IPS DF 4.7 (cell line): Measurements from ENCODE around the gene RBMS2.
"Not testable (repeated sequence)": the region's sequence is repeated elsewhere in the genome, so short reads cannot be mapped to it uniquely, and the experiment has no call there.

Source experiments
- DNase-seq: peaks from one replicate; pipeline ENCODE4 v3.0.0-alpha.2; 2013; ENCODE audit warnings: low spot score; ENCODE audit errors: extremely low read depth

The RBMS2 gene

DNA sequence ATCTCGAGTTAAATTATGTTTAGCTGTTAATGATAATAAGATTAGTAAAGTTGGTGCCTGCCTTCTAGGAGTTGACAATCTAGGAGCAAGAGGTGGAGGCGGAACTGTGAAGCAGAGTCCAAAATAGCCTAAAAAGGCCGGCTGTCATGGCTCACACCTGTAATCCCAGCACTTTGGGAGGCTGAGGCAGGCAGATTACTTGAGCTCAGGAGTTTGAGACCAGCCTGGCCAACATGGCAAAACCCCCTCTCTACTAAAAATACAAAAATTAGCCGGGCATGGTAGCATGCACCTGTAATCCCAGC, 7.7 kb upstream of the RBMS2 start:
- not testable (repeated sequence) for DNase-seq

DNA sequence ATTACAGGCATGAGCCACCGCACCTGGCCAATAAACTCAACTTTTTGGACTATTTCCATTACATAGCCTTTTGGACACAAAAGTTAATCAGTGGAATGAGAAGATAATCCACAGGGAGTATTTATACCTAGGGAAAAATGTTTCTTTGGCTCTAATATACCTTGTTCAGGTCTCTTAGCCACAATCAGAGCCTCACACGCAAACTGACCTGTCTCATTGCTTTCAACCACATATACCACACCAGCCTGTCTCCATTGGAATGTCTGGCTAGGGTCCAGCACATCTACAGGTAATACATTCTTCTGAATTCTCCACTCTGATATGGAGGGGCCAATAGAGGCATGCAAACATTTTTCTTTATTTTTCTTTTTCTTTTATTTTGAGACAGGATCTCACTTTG, 3.8 kb upstream of the RBMS2 start:
- DNase-seq = no peak

DNA sequence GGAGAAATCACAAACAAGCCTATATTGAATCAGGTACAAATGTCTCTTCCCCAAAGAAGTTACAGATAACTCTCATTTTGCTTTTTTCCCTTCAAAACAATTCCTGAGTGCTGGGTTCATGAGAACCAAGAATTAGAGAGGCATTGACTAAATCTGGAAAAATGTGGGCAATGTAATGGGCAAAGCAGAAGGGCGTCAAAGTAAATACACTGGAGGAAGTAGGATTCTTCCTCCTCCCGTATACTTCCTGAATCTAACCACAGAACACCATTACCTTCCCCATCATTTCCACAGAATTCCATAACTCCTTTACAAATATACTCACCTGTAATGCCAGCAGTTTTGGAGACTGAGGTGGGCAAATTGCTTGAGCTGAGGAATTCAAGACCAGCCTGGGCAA, 3.0 kb upstream of the RBMS2 start:
- no peak for DNase-seq

DNA sequence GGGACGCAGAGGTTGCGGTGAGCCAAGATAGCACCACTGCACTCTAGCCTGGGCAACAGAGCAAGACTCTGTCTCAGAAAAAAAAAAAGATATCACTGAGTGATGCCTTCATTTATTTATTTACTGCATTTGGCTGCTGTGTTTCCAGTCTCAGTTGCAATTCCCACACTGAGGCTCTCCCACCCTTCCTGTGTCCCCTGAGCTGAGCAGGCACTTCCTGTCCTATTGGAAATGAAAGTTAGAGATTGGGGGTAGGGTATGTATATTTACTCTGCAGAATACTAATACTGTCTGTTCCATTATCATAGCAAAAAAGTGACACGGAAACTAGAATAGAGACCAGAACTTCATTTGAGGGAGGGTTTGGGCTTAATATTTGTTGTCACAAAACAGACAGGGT, 1.6 kb upstream of the RBMS2 start:
- DNase-seq = no peak

DNA sequence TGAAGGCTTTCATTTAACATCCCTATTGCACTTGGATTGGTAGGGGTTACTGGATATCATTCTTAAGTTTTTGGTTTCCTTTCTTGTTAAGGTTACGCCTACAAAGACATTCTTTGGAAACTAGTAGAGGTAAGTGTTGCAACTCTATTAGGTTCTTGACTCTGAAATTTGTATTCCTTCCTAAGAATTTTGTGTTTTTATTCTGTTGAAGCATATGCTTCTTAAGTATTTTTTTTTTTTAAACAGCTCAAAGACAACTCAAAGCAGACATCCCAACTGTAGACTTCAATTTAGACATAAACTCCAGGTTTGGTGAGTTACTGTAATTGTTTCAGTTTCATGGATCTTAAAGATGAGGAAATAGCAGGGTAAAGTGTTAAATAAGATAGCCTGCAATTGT, 1.1 kb upstream of the RBMS2 start:
- no peak for DNase-seq

DNA sequence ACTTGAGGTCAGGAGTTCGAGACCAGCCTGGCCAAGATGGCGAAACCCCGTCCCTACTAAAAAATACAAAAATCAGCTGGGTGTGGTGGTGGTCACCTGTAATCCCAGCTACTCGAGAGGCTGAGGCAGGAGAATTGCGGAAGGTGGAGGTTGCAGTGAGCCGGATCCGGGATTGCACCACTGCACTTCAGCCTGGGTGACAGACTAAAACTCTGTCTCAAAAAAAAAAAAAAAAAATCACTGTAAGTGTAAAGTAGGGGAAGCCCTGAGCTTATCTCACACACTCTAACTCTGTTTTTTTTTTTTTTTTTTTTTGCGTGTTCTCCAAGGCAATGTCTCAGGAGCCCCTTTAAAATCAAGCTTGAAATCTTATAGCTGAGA, 421 bp upstream of the RBMS2 start:
- DNase-seq = no peak

DNA sequence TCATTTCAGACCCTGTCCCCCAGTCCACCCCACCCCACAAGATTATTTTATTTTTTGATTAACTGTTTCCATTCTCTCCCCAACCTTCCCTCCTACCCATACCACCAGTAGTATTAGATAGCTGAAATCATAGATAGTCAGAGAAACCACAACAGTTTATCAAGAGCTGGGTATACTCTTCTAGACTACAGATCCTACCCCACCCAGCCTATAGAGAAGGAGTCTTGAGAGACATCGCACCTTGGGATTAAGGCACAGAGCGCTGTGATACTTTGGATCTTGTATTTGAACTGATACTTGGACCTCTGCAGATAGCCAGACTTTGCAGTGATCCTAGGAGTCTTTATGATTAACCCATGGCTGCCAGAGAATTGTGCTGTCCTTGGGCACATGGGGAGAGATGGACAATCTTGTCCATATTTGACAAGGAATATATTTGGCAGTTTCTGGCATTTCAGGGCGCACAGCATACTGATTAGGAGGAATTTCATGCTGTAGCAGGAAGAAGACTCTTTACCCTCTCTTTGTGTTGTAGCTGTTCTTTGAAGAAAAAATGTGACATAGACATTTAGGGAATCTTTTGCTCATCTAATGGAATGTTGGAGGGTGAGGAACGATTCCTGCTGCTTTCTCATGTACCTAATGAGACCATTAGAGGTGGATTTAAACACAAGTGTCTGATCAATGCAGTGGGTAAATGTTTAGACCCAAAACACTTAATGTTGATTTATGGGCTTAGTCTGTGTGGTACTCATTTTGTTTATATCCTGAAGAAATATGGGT, 982 bp downstream of the RBMS2 start:
- DNase-seq = no peak

DNA sequence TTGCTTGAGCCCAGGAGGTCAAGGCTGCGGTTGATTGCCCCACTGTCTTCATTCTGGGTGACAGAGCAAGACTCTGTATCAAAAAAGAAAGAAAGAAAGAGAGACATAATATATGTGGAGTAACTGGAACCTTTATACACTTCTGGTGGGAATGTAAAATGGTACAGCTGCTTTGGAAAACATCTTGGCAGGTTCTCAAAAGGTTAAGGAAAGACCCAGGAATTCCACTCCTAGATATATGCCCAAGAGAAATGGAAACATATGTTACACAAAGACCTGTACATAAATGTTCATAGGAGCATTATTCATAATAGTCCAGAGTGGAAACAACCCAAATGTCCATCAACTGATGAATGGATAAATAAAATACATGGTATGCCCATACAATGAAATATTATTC, 7.2 kb downstream of the RBMS2 start:
- DNase-seq = no peak

DNA sequence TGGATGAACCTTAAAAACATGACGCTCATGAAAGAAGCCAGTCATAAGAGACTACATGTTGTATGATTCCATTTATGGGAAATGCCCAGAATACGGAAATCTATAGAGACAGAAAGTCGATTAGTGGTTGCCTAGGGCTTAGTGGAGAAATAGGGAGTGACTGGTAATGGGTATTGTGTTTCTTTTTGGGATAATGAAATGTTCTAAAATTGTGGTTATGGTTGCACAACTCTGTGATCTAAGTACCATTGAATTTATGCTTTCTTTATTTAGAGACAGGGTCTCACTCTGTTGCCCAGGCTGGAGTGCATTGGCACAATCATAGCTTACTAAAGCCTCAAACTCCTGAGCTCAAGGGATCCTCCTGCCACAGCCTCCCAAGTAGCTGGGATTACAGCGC, 8.0 kb downstream of the RBMS2 start:
- DNase-seq = no peak

DNA sequence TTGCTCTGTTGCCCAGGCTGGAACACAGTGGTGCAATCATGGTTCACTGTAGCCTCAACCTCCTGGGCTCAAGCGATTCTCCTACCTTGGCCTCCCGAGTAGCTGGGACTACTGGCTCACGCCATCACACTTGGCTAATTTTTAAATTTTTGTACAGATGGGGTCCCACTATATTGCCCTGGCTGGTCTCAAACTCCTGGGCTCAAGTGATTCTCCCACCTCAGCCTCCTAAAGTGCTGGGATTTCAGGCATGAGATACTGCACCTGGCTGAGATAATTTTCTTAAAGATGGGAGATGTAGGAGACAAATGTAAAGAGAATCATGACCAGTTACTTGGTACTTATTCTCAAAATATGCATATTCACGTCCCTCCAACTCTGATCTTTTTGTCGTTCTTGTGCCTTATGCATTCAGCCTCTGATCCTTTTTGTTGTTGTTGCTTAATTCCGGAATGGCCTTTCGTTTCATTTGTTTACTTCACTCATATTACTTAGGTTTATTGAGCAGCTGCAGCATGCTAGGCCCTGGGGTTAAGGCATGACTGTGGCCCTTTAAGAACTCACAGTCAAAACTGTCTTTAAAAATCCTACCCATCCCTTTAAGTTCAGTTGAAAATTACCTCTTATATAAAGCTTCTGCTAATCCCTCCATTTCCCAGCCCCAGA, 8.9 kb downstream of the RBMS2 start:
- DNase-seq = no peak

DNA sequence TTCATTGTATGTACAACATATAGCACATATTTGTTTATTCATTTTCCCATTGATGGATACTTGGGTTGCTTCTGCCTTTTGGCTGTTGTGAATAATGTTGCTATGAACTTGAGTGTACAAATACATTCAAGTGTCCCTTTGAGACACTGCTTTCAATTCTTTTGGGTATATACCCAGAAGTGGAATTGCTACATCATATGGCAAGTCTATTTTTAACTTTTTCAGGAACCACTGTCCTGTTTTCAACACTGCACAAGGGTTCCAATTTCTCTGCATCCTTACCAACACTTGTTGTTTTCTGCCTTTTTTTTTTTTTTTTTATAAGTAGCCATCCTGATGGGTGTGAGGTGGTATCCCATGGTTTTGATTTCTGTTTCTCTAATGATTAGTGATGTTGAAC, 15.9 kb downstream of the RBMS2 start:
- DNase-seq = no peak

DNA sequence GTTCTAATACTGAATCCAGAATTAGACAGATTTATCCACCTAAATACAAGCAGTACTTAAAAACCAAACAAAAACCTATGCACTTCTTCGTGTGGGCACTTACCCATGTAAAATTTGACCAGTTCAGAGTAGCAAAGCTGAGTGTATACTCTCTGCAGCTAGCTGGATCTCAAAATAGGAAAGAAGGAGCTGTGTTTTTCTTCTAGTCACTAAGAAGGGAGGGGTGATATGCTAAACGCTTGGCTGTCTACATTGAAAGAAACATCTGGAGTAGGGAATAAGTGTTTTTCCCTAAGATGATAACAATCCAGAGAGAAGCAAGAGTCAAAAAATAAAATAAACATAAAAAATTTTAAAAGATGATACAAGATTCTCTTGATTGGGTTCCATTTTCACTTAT, 20.0 kb downstream of the RBMS2 start:
- no peak for DNase-seq

DNA sequence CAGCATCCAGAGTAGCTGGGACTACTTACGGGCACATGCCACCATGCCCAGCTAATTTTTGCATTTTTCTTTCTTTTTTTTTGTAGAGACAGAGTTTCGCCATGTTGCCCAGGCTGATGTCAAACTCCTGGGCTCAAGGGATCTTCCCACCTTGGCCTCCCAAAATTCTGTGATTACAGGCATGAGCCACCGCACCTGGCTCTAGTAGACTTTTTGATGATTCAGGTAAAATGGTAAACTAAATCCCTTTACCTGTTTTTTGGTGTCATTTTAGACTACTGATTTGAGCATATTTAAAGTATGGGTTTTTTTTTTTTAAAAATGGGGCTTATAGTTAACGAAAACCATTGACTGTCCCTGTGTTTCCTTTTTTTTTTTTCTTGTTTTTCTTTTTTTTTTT, 20.5 kb downstream of the RBMS2 start:
- no peak for DNase-seq

DNA sequence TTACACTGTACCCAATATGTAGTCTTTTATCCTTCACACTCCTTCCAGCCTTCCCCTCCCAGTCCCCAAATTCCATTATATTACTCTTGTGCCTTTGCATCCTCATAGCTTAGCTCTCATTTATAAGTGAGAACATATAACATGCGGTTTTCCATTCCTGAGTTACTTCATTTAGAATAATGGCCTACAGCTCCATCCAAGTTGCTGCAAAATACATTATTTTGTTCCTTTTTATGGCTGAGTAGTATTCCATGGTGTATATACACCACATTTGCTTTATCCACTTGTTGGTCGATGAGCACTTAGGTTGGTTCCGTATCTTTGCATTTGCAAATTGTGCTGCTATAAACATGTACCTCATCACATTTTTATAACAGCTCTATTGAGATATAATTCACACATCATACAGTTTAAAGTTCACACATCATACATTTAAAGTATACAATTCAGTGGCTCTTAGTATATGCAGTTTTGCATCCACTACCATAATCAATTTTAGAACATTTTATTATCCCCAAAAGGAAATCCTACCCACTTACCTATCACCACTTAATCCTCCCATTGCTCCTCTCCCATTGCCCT, 23.5 kb downstream of the RBMS2 start:
- no peak for DNase-seq

DNA sequence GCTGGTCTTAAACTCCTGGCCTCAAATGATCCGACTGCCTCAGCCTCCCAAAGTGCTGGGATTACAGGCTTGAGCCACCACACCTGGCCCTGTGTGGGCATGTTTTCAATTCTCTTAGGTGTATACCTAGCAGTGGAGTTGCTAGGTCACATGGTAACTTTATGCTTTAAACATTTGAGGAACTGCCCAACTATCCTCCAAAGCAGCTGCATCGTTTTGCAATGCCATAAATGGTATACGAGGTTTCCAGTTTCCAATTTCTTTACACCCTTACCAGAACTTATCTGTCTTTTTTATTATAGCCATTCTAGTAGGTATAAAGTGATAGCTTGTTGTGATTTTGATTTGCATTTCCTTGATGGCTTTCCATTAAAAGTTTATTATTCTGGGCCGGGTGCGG, 25.1 kb downstream of the RBMS2 start:
- DNase-seq = no peak

DNA sequence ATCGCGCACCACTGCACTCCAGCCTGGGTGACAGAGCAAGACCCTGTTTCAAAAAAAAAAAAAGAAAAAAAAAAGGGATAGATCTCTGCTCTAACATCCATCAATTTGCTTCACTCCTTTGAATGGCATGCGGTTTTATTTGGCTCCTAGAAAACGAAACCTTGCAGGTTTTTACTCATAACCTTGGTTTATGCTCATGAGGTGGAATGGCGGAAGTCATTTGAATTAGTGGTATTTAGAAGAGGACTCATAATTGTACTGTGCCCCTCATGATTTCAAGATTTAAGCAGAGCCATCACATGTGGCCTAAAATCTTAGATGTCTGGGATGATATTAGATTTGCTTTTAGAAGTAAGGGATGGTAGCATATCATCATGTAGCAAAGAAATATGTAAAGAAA, 29.4 kb downstream of the RBMS2 start:
- no peak for DNase-seq

DNA sequence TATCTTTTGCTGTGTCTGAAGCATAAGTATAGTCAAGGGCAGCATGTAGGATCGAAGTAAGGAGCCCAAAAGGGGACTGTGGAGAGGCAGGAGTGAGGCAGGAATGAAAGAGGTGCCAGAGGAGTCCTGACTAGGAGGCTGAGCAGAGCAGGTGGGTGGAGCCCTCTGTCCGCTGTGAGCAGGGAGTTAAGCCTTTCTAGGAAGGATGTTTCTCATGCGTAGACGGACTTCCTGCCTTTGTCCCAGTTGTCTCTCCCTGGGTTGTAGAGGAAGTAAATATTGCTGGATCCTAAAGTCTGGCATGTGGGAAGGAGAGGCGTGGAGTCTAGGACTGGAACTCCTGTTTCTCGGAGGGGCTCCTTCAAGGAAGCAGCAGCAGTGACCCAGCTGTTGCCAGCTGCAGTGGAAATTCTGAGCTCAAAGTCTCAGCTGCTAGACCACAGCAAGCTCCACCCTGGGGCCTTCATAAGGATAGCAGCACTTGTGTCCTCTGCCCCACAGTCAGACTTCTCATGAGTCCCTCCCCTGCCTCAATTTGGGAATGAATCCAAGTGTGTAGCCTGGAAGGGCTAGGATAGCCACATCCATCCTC, 44.0 kb downstream of the RBMS2 start:
- DNase-seq = no peak

DNA sequence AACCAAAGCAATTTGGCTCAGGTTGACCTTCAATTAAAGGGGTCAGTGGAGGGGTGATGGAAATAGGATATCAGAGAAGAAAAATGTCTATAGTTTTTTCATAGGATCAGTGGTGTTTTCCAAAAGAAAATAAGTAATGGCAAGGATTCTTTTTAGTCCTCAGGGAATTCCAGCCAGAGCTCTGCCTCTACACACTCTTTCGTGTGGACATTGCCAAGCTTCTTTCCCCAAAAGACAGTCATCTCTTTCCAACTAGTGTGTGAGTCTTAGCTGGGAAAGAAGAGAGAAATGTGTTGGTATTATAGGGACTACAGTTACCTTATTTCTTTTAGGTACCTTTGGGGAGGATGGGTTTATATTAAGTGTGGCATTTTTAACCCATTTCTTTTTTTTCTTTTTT, 46.5 kb downstream of the RBMS2 start:
- DNase-seq = no peak

DNA sequence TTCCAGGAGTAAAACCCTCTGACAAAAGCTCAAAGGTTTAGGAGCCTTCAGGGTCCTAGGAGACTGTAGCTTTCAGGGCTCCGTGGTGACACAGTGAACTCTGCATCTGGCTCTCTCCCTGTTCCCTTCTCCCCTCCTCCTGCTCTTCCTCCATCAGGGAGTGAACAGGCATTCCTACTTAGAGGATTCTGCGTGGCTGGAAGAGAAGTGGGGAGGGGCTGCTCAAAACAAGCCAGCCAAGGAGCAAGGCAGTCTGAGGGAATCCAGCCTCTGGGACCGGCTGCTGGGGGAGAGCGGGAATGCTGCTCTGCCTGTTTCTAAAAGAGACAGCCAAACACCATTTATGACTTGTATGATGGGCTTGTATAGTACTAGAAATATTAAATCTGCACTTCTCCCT, 49.5 kb downstream of the RBMS2 start:
- no peak for DNase-seq

DNA sequence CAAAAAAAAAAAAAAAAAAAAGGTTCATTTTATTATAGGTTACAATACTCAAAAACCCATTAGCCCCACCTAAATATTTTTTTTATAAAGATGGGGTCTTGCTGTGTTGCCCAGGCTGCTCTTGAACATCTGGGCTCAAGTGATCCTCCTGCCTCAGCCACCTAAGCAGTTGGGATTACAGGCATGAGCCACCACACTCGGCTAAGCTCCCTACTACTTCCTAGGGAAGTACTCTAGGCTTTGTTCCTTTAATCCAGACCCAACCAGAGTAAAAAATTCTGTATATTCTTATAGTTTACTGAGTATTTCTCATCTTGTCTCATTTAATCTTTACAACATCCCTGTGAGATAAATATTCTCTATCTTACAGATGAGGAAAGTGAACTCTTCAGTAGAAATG, 50.7 kb downstream of the RBMS2 start:
- DNase-seq = no peak

DNA sequence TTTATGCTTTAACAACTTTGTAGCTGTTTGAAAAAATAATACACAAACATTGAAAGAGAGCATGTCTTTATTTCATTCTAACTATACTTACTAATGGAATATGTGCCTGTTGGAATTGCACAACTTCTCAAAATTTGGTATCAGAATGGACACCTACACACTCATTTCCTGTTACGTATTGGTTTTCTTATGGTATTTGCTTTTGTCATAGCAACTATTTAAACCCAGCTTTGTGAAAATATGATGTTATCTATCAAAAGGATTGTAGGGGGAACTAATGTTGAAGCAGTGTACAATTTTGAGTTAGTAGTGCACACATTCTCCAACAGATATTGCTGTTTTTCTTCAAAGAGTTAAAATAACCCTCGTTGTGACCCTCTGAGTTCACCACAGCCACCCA, 52.6 kb downstream of the RBMS2 start:
- DNase-seq = no peak

DNA sequence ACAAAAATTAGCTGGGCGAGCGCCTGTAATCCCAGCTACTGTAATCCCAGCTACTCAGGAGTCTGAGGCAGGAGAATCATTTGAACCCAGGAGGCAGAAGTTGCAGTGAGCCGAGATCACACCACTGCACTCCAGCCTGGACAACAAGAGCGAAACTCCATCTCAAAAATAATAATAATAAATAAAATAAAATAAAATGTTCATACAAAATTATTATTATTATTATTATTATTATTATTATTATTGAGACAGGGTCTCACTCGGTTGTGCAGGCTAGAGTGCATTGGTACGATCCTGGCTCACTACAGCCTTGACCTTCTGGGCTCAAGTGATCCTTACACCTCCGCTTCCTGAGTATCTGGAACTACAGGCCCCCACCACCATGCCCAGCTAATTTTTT, 55.6 kb downstream of the RBMS2 start:
- not testable (repeated sequence) for DNase-seq
